Hepatocyte (in vitro differentiated cells): Measurements from ENCODE around the gene PTPN12. TPM values are rescaled to one million over a fixed set of nuclear protein-coding genes. Genes with fewer than 3 reads are reported as not detected.

Experiments
- DNase-seq: peaks from one replicate; pipeline ENCODE4 v3.0.0-alpha.2; 2016; ENCODE audit warnings: low spot score
- H2AFZ ChIP-seq: fragments of 200-600 bp; sonication (generic); 2 replicates; pipeline ENCODE4 v1.6.0; 2016; ENCODE audit warnings: antibody characterized with exemption, mild to moderate bottlenecking
- H3K27ac ChIP-seq: fragments of 200-600 bp; sonication (generic); 2 replicates; pipeline ENCODE4 v1.5.1; 2016; ENCODE audit warnings: mild to moderate bottlenecking
- H3K27me3 ChIP-seq: fragments of 200-600 bp; sonication (generic); 2 replicates; pipeline ENCODE4 v1.6.1; 2016
- H3K36me3 ChIP-seq: fragments of 200-600 bp; sonication (generic); replicated peaks from 2 replicates; pipeline ENCODE4 v1.5.1; 2016; ENCODE audit warnings: low read depth; ENCODE audit not compliant: insufficient read depth
- H3K4me1 ChIP-seq: fragments of 200-600 bp; sonication (generic); 2 replicates; pipeline ENCODE4 v1.5.1; 2016; ENCODE audit warnings: mild to moderate bottlenecking, moderate library complexity; ENCODE audit not compliant: insufficient read depth
- H3K4me2 ChIP-seq: fragments of 200-600 bp; sonication (generic); 2 replicates; pipeline ENCODE4 v1.6.0; 2016
- H3K4me3 ChIP-seq: fragments of 200-600 bp; sonication (generic); 2 replicates; pipeline ENCODE4 v1.5.1; 2016; ENCODE audit warnings: mild to moderate bottlenecking
- H3K79me2 ChIP-seq: fragments of 200-600 bp; sonication (generic); 2 replicates; pipeline ENCODE4 v1.6.0; 2017; ENCODE audit warnings: mild to moderate bottlenecking
- H3K9me2 ChIP-seq: fragments of 200-600 bp; sonication (generic); replicated peaks from 2 replicates; pipeline ENCODE4 v1.6.0; 2017; ENCODE audit warnings: mild to moderate bottlenecking; ENCODE audit not compliant: insufficient read depth
- H3K9me3 ChIP-seq: fragments of 200-600 bp; sonication (generic); 2 replicates; pipeline ENCODE4 v1.5.1; 2016; ENCODE audit warnings: low read depth, mild to moderate bottlenecking
- H4K20me1 ChIP-seq: fragments of 200-600 bp; sonication (generic); 2 replicates; pipeline ENCODE4 v1.6.0; 2016; ENCODE audit warnings: mild to moderate bottlenecking; ENCODE audit not compliant: insufficient read depth, poor library complexity, severe bottlenecking
- EZH2 ChIP-seq: fragments of 200-600 bp; sonication (generic); IDR thresholded peaks from 2 replicates; pipeline ENCODE4 v1.6.1; 2016; ENCODE audit warnings: antibody characterized with exemption, mild to moderate bottlenecking, borderline replicate concordance
- EZH2phosphoT487 ChIP-seq: fragments of 200-600 bp; sonication (generic); IDR thresholded peaks from one replicate; pipeline ENCODE4 v1.6.1; 2018; ENCODE audit warnings: antibody characterized with exemption, mild to moderate bottlenecking, low read depth, moderate library complexity; ENCODE audit not compliant: unreplicated experiment, severe bottlenecking
- WGBS: methylation state at CpG from one replicate; pipeline ENCODE4 v1.1.6; 2016; ENCODE audit warnings: low lambda C conversion rate; ENCODE audit errors: missing lambda C conversion rate; 5-methylcytosine and 5-hydroxymethylcytosine counted together
- polyA plus RNA-seq: library from polyadenylated mRNA; unstranded; fragments of >200 nt; fragmentation: Nextera tagmentation; extraction: Ambion mirVana; gene quantifications from 2 replicates; pipeline ENCODE4 v1.2.1, GENCODE V29; 2016
- total RNA-seq: library from RNA; depleted of rRNA; stranded (reverse); fragments of >200 nt; gene quantifications from 2 replicates; pipeline ENCODE4 v1.2.3, GENCODE V29; 2014
- TF ChIP-seq, protein P1 (sequence below): fragments of 200-600 bp; sonication (generic); IDR thresholded peaks from 2 replicates; pipeline ENCODE4 v1.5.1; 2016; ENCODE audit warnings: antibody characterized with exemption, mild to moderate bottlenecking; ENCODE audit not compliant: poor library complexity

The PTPN12 gene
- total and polyA plus RNA-seq, 2 experiments from 2014 or later, result 16.4 to 50.5 TPM

DNA sequence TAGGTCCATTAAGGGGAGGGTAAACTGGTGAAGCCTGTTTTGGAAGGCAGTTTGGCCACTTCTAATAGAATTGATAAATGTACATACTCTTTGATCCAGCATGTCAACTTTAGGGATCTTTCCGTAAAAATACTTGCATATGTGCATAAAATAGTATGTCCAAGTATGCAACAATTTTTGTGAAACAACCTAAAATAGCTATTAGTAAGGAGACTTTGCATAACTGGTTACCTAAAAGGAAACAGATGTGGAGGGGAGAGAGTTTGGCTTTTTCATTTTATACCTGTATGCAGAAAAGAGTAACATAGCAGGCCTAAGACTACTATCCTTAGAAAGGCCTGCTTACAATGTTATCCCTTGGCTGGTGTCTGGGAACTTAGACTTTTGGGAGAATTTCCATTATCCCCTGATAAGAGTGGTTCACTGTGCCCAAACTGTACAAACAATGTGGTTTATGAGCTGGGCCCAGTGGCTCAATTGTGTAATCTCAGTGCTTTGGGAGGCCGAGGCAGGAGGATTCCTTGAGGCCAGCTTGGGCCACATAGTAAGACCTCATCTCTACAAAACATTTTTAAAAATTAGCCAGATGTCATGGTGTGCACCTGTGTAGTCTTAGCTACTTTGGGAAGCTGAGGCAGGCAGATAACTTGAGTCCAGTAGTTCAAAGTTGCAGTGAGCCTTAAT, 21.3 kb downstream of the PTPN12 start:
- WGBS, result 73% methylated on average over 2 of the region's 2 CpGs
- H2AFZ ChIP-seq, result no peak overlapping the region
- DNase-seq, result no peak
- H3K9me2 ChIP-seq, result no peaks in the 10 kb centered on the region
- peaks cover 100% of the 10 kb centered on the region for H3K79me2 ChIP-seq
- TF ChIP-seq, protein P1, sequence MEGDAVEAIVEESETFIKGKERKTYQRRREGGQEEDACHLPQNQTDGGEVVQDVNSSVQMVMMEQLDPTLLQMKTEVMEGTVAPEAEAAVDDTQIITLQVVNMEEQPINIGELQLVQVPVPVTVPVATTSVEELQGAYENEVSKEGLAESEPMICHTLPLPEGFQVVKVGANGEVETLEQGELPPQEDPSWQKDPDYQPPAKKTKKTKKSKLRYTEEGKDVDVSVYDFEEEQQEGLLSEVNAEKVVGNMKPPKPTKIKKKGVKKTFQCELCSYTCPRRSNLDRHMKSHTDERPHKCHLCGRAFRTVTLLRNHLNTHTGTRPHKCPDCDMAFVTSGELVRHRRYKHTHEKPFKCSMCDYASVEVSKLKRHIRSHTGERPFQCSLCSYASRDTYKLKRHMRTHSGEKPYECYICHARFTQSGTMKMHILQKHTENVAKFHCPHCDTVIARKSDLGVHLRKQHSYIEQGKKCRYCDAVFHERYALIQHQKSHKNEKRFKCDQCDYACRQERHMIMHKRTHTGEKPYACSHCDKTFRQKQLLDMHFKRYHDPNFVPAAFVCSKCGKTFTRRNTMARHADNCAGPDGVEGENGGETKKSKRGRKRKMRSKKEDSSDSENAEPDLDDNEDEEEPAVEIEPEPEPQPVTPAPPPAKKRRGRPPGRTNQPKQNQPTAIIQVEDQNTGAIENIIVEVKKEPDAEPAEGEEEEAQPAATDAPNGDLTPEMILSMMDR, result no peak
- no peak for TF ChIP-seq EZH2
- TF ChIP-seq EZH2phosphoT487, result no peak
- no peak overlapping the region for H3K4me2 ChIP-seq
- no peak overlapping the region for H3K27ac ChIP-seq
- no peak overlapping the region for H3K4me3 ChIP-seq
- H3K9me3 ChIP-seq, result no peaks in the 10 kb centered on the region
- no peaks in the 10 kb centered on the region for H3K4me1 ChIP-seq
- H4K20me1 ChIP-seq, result peaks cover 80% of the 10 kb centered on the region
- no peaks in the 10 kb centered on the region for H3K27me3 ChIP-seq
- H3K36me3 ChIP-seq, result no peaks in the 10 kb centered on the region

DNA sequence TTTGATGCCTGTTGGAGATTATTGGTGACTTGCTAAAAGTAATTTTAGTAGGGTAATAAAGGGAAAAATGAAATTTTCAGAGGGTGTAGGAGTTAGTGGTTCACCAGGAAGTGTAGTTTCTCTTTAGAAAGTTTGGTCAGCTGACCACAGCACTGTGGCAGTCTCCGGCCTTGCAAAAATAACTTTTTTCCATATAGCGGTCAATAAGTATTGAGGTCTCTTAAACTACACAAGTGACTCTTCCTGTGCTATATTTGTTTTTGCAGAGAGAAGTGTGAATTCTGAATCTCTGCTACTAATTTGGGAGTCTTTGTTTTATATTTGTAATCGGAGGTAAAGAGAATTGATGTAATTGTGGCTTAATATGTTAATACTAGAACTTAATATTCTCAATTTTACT, 24.3 kb downstream of the PTPN12 start:
- Histone ChIP-seq H3K4me3 (no peak overlapping the region), H3K79me2 (peaks cover 99% of the 10 kb centered on the region), H3K27me3 (no peaks in the 10 kb centered on the region), H3K4me2 (no peak overlapping the region), H3K4me1 (no peaks in the 10 kb centered on the region), H3K36me3 (no peaks in the 10 kb centered on the region), H3K9me2 (no peaks in the 10 kb centered on the region), H4K20me1 (peaks cover 82% of the 10 kb centered on the region), H2AFZ (no peak overlapping the region), H3K9me3 (no peaks in the 10 kb centered on the region), H3K27ac (no peak overlapping the region)
- TF ChIP-seq, protein P1, result no peak
- TF ChIP-seq EZH2, result no peak
- no peak for DNase-seq
- WGBS, result 61% methylated on average over 3 of the region's 3 CpGs

DNA sequence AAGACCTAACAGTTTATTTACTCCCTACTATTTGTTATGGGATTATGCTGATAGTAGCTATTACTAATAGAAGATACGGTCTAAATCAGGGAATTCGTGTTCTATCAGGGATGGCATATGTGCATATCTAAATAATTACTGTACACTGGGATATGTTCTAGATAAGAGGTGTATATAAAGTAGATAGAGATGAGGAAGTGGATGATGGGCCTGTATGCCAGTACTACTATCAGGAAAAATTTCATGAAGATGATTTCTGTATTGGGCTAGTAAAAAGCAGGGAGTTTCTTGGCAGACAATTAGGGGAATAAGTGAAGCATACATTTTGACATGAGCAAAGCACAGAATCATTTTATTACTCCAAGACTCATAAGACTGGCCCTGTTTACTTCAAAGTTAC, 26.2 kb downstream of the PTPN12 start:
- DNase-seq, result no peak
- Histone ChIP-seq H4K20me1 (peaks cover 84% of the 10 kb centered on the region), H3K27ac (no peak overlapping the region), H3K9me2 (no peaks in the 10 kb centered on the region), H3K79me2 (peaks cover 99% of the 10 kb centered on the region), H3K9me3 (no peaks in the 10 kb centered on the region), H3K4me2 (no peak overlapping the region), H3K36me3 (no peaks in the 10 kb centered on the region), H3K27me3 (no peaks in the 10 kb centered on the region), H3K4me1 (no peaks in the 10 kb centered on the region), H2AFZ (no peak overlapping the region), H3K4me3 (no peak overlapping the region)
- TF ChIP-seq EZH2phosphoT487, result no peak
- TF ChIP-seq, protein P1, result no peak
- TF ChIP-seq EZH2, result no peak
- 58% methylated on average over 2 of the region's 2 CpGs for WGBS
